Neural cell (in vitro differentiated cells): ENCODE results near the gene GSDMA. TPM values are rescaled to one million over a fixed set of nuclear protein-coding genes. Genes with fewer than 3 reads are reported as not detected.

Experiments
- H2AFZ ChIP-seq: fragments of 200-600, 300-800 bp; sonication (generic), shearing (Covaris generic); 2 replicates; pipeline ENCODE4 v1.6.0; 2014; ENCODE audit warnings: low read depth, mild to moderate bottlenecking, antibody characterized with exemption, low read length, moderate library complexity
- H3F3A ChIP-seq: fragments of 200-600 bp; shearing (Covaris generic); 2 replicates; pipeline ENCODE4 v1.6.1; 2016; ENCODE audit warnings: mild to moderate bottlenecking, moderate library complexity, mixed read lengths, antibody characterized with exemption, low read length; ENCODE audit not compliant: insufficient read depth, poor library complexity, severe bottlenecking
- H3K27ac ChIP-seq: fragments of 200-600, 300-800 bp; sonication (generic), shearing (Covaris generic); 2 replicates; pipeline ENCODE4 v1.5.1; 2014; ENCODE audit warnings: mild to moderate bottlenecking, low read length, moderate library complexity
- H3K27me3 ChIP-seq: fragments of 300-800, 200-600 bp; sonication (generic), shearing (Covaris generic); 2 replicates; pipeline ENCODE4 v1.6.0; 2014; ENCODE audit warnings: mild to moderate bottlenecking, low read depth, low read length, moderate library complexity; ENCODE audit not compliant: insufficient read depth
- H3K36me3 ChIP-seq: fragments of 300-800, 200-600 bp; sonication (generic), shearing (Covaris generic); 2 replicates; pipeline ENCODE4 v1.5.1; 2014; ENCODE audit warnings: mild to moderate bottlenecking, antibody characterized with exemption, low read length, moderate library complexity; ENCODE audit not compliant: insufficient read depth
- H3K4me2 ChIP-seq: fragments of 300-800, 200-600 bp; sonication (generic), shearing (Covaris generic); 2 replicates; pipeline ENCODE4 v1.6.0; 2014; ENCODE audit warnings: mild to moderate bottlenecking, low read length
- H3K4me3 ChIP-seq: fragments of 300-800, 200-600 bp; sonication (generic), shearing (Covaris generic); 2 replicates; pipeline ENCODE4 v1.5.1; 2014; ENCODE audit warnings: mild to moderate bottlenecking, low read length, moderate library complexity
- H3K79me2 ChIP-seq: fragments of 200-600 bp; shearing (Covaris generic); replicated peaks from 2 replicates; pipeline ENCODE4 v1.6.0; 2014; ENCODE audit warnings: mild to moderate bottlenecking, low read length, moderate library complexity; ENCODE audit not compliant: insufficient read depth
- H3K9ac ChIP-seq: fragments of 300-800, 200-600 bp; sonication (generic), shearing (Covaris generic); 2 replicates; pipeline ENCODE4 v1.6.1; 2016; ENCODE audit warnings: mild to moderate bottlenecking, low read length, mixed read lengths
- H3K9me2 ChIP-seq: fragments of 200-600 bp; shearing (Covaris generic); 2 replicates; pipeline ENCODE4 v1.6.1; 2016; ENCODE audit warnings: mild to moderate bottlenecking, low read length, mixed read lengths; ENCODE audit not compliant: insufficient read depth
- H3K9me3 ChIP-seq: fragments of 200-600, 300-800 bp; sonication (generic), shearing (Covaris generic); 2 replicates; pipeline ENCODE4 v1.6.1; 2016; ENCODE audit warnings: mild to moderate bottlenecking, mixed run types, low read length, moderate library complexity, mixed read lengths
- H4K20me1 ChIP-seq: fragments of 200-600 bp; shearing (Covaris generic); 2 replicates; pipeline ENCODE4 v1.6.1; 2016; ENCODE audit warnings: mild to moderate bottlenecking, mixed run types; ENCODE audit not compliant: insufficient read depth
- EP300 ChIP-seq: fragments of 450-650 bp; conservative IDR thresholded peaks from 2 replicates; pipeline ENCODE4 v1.6.1; 2014; ENCODE audit warnings: antibody characterized with exemption, mild to moderate bottlenecking, moderate library complexity; ENCODE audit not compliant: poor library complexity, severe bottlenecking
- EZH2 ChIP-seq: fragments of 200-600, 300-800 bp; shearing (Covaris generic), sonication (generic); IDR thresholded peaks from 2 replicates; pipeline ENCODE4 v1.6.1; 2014; ENCODE audit warnings: antibody characterized with exemption, low read length, borderline replicate concordance, mild to moderate bottlenecking; ENCODE audit not compliant: insufficient read depth, poor library complexity, severe bottlenecking
- MXI1 ChIP-seq: fragments of 450-650 bp; conservative IDR thresholded peaks from 2 replicates; pipeline ENCODE4 v1.6.1; 2014; ENCODE audit warnings: antibody characterized with exemption, mild to moderate bottlenecking; ENCODE audit not compliant: poor library complexity, severe bottlenecking
- POLR2AphosphoS5 ChIP-seq: IDR thresholded peaks from 2 replicates; pipeline ENCODE4 v1.6.1; 2012
- RAD21 ChIP-seq: fragments of 450-650 bp; conservative IDR thresholded peaks from 2 replicates; pipeline ENCODE4 v1.6.1; 2014; ENCODE audit warnings: antibody characterized with exemption, mild to moderate bottlenecking, moderate library complexity
- SMC3 ChIP-seq: fragments of 450-650 bp; conservative IDR thresholded peaks from 2 replicates; pipeline ENCODE4 v1.6.1; 2014; ENCODE audit warnings: antibody characterized with exemption, mild to moderate bottlenecking, moderate library complexity; ENCODE audit not compliant: poor library complexity
- TAF1 ChIP-seq: IDR thresholded peaks from 2 replicates; pipeline ENCODE4 v1.6.1; 2012; ENCODE audit warnings: low read depth
- polyA minus RNA-seq: library from RNA; depleted of rRNA, polyadenylated mRNA; stranded (reverse); fragments of >200 nt; gene quantifications from 2 replicates; pipeline ENCODE4 v1.2.3, GENCODE V29; 2014
- polyA plus RNA-seq: library from polyadenylated mRNA; depleted of rRNA; stranded (reverse); fragments of >200 nt; gene quantifications from 2 replicates; pipeline ENCODE4 v1.2.3, GENCODE V29; 2014
- TF ChIP-seq, protein P1 (sequence below): IDR thresholded peaks from 2 replicates; pipeline ENCODE4 v1.6.1; 2012; ENCODE audit warnings: borderline replicate concordance
- TF ChIP-seq, protein P2 (sequence below): fragments of 450-650 bp; IDR thresholded peaks from 2 replicates; pipeline ENCODE4 v1.5.1; 2014; ENCODE audit warnings: antibody characterized with exemption, mild to moderate bottlenecking, moderate library complexity; ENCODE audit not compliant: poor library complexity, severe bottlenecking

GSDMA gene, protein sequence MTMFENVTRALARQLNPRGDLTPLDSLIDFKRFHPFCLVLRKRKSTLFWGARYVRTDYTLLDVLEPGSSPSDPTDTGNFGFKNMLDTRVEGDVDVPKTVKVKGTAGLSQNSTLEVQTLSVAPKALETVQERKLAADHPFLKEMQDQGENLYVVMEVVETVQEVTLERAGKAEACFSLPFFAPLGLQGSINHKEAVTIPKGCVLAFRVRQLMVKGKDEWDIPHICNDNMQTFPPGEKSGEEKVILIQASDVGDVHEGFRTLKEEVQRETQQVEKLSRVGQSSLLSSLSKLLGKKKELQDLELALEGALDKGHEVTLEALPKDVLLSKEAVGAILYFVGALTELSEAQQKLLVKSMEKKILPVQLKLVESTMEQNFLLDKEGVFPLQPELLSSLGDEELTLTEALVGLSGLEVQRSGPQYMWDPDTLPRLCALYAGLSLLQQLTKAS
- not detected in 2 replicates for polyA plus RNA-seq
- polyA minus RNA-seq: not detected in 2 replicates

DNA sequence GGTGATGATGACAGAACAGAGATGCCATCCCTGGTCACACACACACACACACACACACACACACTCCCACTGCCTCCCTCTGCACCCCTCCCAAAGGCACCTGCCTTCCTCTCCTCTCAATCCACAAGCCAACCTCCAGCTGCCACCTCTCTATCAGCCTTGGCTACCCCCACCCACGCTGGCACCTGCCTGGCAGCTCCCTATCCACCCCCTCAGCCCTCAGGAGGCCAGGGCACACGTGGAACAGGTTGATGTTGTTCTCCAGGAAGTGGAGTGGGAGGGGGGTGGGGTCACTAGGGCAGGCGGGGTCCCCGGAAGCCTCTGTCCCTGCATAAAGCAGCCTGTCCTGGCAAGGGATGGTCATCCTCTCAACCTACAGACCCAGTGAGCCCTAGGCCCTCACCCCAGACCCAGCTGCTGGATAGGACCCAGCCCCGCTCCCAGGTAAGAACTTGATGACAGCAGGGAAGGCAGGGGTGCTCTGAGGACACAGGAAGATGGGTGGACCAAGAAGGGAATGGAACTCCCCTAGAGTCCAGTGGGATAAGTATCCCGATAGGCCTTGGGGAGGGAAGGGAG is at the start of gene GSDMA:
Gene GSDMA, plus strand, starts transcription at position 363 of the 579 bp plus-strand sequence. CDS start 2,684 bp downstream, outside the sequence.
- Histone ChIP-seq H3K36me3 (no peaks in the 10 kb centered on the region), H3K4me2 (no peak within 1 kb of the TSS), H2AFZ (no peak within 1 kb of the TSS), H3K4me3 (no peak within 1 kb of the TSS), H4K20me1 (no peaks in the 10 kb centered on the region), H3K79me2 (no peaks in the 10 kb centered on the region), H3K9ac (no peak within 1 kb of the TSS), H3K9me3 (no peaks in the 10 kb centered on the region), H3K27me3 (no peaks in the 10 kb centered on the region), H3K9me2 (no peaks in the 10 kb centered on the region), H3F3A (no peaks in the 10 kb centered on the region), H3K27ac (no peak within 1 kb of the TSS)
- TF ChIP-seq MXI1: no peak
- TF ChIP-seq, protein P1, sequence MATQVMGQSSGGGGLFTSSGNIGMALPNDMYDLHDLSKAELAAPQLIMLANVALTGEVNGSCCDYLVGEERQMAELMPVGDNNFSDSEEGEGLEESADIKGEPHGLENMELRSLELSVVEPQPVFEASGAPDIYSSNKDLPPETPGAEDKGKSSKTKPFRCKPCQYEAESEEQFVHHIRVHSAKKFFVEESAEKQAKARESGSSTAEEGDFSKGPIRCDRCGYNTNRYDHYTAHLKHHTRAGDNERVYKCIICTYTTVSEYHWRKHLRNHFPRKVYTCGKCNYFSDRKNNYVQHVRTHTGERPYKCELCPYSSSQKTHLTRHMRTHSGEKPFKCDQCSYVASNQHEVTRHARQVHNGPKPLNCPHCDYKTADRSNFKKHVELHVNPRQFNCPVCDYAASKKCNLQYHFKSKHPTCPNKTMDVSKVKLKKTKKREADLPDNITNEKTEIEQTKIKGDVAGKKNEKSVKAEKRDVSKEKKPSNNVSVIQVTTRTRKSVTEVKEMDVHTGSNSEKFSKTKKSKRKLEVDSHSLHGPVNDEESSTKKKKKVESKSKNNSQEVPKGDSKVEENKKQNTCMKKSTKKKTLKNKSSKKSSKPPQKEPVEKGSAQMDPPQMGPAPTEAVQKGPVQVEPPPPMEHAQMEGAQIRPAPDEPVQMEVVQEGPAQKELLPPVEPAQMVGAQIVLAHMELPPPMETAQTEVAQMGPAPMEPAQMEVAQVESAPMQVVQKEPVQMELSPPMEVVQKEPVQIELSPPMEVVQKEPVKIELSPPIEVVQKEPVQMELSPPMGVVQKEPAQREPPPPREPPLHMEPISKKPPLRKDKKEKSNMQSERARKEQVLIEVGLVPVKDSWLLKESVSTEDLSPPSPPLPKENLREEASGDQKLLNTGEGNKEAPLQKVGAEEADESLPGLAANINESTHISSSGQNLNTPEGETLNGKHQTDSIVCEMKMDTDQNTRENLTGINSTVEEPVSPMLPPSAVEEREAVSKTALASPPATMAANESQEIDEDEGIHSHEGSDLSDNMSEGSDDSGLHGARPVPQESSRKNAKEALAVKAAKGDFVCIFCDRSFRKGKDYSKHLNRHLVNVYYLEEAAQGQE: no peak
- no peak for TF ChIP-seq RAD21
- TF ChIP-seq POLR2AphosphoS5: no peak
- no peak for TF ChIP-seq TAF1
- no peak for TF ChIP-seq EP300
- TF ChIP-seq EZH2: no peak
- TF ChIP-seq SMC3: no peak
- TF ChIP-seq, protein P2, sequence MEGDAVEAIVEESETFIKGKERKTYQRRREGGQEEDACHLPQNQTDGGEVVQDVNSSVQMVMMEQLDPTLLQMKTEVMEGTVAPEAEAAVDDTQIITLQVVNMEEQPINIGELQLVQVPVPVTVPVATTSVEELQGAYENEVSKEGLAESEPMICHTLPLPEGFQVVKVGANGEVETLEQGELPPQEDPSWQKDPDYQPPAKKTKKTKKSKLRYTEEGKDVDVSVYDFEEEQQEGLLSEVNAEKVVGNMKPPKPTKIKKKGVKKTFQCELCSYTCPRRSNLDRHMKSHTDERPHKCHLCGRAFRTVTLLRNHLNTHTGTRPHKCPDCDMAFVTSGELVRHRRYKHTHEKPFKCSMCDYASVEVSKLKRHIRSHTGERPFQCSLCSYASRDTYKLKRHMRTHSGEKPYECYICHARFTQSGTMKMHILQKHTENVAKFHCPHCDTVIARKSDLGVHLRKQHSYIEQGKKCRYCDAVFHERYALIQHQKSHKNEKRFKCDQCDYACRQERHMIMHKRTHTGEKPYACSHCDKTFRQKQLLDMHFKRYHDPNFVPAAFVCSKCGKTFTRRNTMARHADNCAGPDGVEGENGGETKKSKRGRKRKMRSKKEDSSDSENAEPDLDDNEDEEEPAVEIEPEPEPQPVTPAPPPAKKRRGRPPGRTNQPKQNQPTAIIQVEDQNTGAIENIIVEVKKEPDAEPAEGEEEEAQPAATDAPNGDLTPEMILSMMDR: no peak

DNA sequence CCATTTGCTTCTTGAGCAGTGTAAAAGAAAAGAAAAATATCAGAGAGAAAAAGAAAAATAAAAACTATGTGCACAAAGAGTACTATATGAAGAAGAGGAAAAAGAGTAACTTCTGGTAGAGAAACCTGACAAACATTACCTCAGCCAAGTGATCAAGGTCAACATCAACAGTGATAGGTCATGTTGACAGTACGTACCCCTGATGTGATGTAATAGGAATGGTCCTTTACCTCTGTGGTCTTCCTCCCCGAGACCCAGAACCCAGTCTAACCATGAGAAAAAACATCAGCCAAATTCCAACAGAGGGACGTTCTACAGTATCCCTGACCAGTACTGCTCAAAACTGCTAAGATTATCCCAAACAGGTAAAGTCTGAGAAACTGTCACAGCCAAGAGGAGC is 48.8 kb upstream of the GSDMA start:
- Histone ChIP-seq H3K4me2 (no peak overlapping the region), H3K79me2 (no peaks in the 10 kb centered on the region), H2AFZ (no peak overlapping the region), H3K36me3 (no peaks in the 10 kb centered on the region), H3K4me3 (no peak overlapping the region), H3F3A (no peaks in the 10 kb centered on the region), H3K27me3 (no peaks in the 10 kb centered on the region), H3K9ac (no peak overlapping the region), H3K9me2 (no peaks in the 10 kb centered on the region), H3K9me3 (no peaks in the 10 kb centered on the region), H3K27ac (no peak overlapping the region), H4K20me1 (no peaks in the 10 kb centered on the region)
- TF ChIP-seq, protein P2: no peak
- TF ChIP-seq EZH2: no peak
- no peak for TF ChIP-seq RAD21
- no peak for TF ChIP-seq MXI1
- TF ChIP-seq, protein P1: no peak
- TF ChIP-seq TAF1: no peak
- TF ChIP-seq POLR2AphosphoS5: no peak
- TF ChIP-seq SMC3: no peak
- no peak for TF ChIP-seq EP300
